B cell (primary cell): ENCODE data around the gene ABCG5. TPM values are rescaled to one million over a fixed set of nuclear protein-coding genes. Genes with fewer than 3 reads are reported as not detected.

Source experiments
- ATAC-seq: fragments of 200-7000 bp; cut with Tn5 transposase; one replicate; pipeline ENCODE4 v1.10.0; 2021; ENCODE audit warnings: low read depth, mild to moderate bottlenecking, moderate number of reproducible peaks, moderate library complexity
- CTCF ChIA-PET: fragments of 350-600 bp; sonication (Branson Sonifier 250); formaldehyde crosslinking; loops from one replicate; lab custom pipeline; 2021; ENCODE audit warnings: antibody characterized with exemption, inconsistent platforms; lab: Charles Lee
- POLR2A ChIA-PET: fragments of 350-600 bp; sonication (Branson Sonifier 250); formaldehyde crosslinking; loops from one replicate; lab custom pipeline; 2021; ENCODE audit warnings: antibody characterized with exemption; lab: Charles Lee
- DNase-seq: peaks from one replicate; pipeline ENCODE4 v3.0.0; 2013
- H2AFZ ChIP-seq: 2 replicates; pipeline ENCODE4 v1.6.1; 2012; ENCODE audit warnings: mild to moderate bottlenecking, low read depth, low read length; ENCODE audit not compliant: insufficient read depth, poor library complexity, severe bottlenecking
- H3K27ac ChIP-seq, 2 donors: 1 replicate in 1 of 2; 2 replicates in 1 of 2; pipeline ENCODE4 v1.5.1; 2012 to 2013; ENCODE audit warnings: low read length in 2 of 2, mild to moderate bottlenecking in 2 of 2, moderate library complexity in 1 of 2
- H3K27me3 ChIP-seq, 4 experiments: fragments of 200-600 bp in 1 of 4; sonication (generic) in 1 of 4; replicated peaks in 1 of 4; 1 replicate in 2 of 4; 2 replicates in 2 of 4; pipeline versions ENCODE4 v1.6.1 to v1.7.0; 2013 to 2016; ENCODE audit warnings: low read length in 3 of 4, mild to moderate bottlenecking in 2 of 4, mixed read lengths in 1 of 4, moderate library complexity in 1 of 4; ENCODE audit not compliant: insufficient read depth in 4 of 4, control insufficient read depth in 3 of 4; ENCODE audit errors: control extremely low read depth in 1 of 4
- H3K36me3 ChIP-seq, 2 experiments: replicated peaks in 1 of 2; 1 replicate in 1 of 2; 2 replicates in 1 of 2; pipeline versions ENCODE4 v1.6.1 to v1.7.1; 2013; ENCODE audit warnings: low read length in 1 of 2; ENCODE audit not compliant: insufficient read depth in 2 of 2, control insufficient read depth in 1 of 2; ENCODE audit errors: control extremely low read depth in 1 of 2, extremely low read depth in 1 of 2
- H3K4me1 ChIP-seq, 2 donors: fragments of 200-600 bp in 1 of 2; sonication (generic) in 1 of 2; 1 replicate in 1 of 2; 2 replicates in 1 of 2; pipeline versions ENCODE4 v1.5.1 to v1.6.1; 2013 to 2017; ENCODE audit warnings: low read length in 2 of 2; ENCODE audit not compliant: control insufficient read depth in 2 of 2, insufficient read depth in 2 of 2
- H3K4me2 ChIP-seq: replicated peaks from 2 replicates; pipeline ENCODE3; 2012; ENCODE audit warnings: mild to moderate bottlenecking, low read depth, low read length; ENCODE audit not compliant: poor library complexity, severe bottlenecking
- H3K4me3 ChIP-seq, 5 experiments: fragments of 200-600 bp in 1 of 5; sonication (generic) in 1 of 5; 1 replicate in 3 of 5; 2 replicates in 2 of 5; pipeline versions ENCODE4 v1.5.1 to v1.7.0; 2011 to 2016; ENCODE audit warnings: low read length in 4 of 5, mild to moderate bottlenecking in 4 of 5, low read depth in 2 of 5, control low read depth in 1 of 5, moderate library complexity in 1 of 5; ENCODE audit not compliant: insufficient read depth in 1 of 5; ENCODE audit errors: control extremely low read depth in 1 of 5, extremely low read depth in 1 of 5
- H3K79me2 ChIP-seq: fragments of 200-600 bp; sonication (generic); one replicate; pipeline ENCODE4 v1.6.0; 2016; ENCODE audit warnings: low read length; ENCODE audit not compliant: control insufficient read depth, insufficient read depth
- H3K9ac ChIP-seq: fragments of 200-600 bp; sonication (generic); 2 replicates; pipeline ENCODE4 v1.6.1; 2017; ENCODE audit warnings: mild to moderate bottlenecking, low read length, moderate library complexity
- H3K9me3 ChIP-seq, 3 donors: one replicate each; pipeline versions ENCODE4 v1.6.1 to v1.7.1; 2013; ENCODE audit warnings: low read length in 2 of 3; ENCODE audit not compliant: control insufficient read depth in 2 of 3, insufficient read depth in 1 of 3; ENCODE audit errors: control extremely low read depth in 1 of 3
- H4K20me1 ChIP-seq: 2 replicates; pipeline ENCODE4 v1.6.0; 2012; ENCODE audit warnings: mild to moderate bottlenecking, low read length; ENCODE audit not compliant: insufficient read depth, control insufficient read depth, poor library complexity, severe bottlenecking
- H3K27ac Mint-ChIP-seq: one replicate; pipeline ENCODE4 v1.8.0; 2021; ENCODE audit warnings: mixed read lengths
- H3K27me3 Mint-ChIP-seq: one replicate; pipeline ENCODE4 v1.8.0; 2021; ENCODE audit warnings: mixed read lengths
- H3K4me1 Mint-ChIP-seq: one replicate; pipeline ENCODE4 v1.8.0; 2021; ENCODE audit warnings: mixed read lengths
- H3K4me3 Mint-ChIP-seq: one replicate; pipeline ENCODE4 v1.8.0; 2021; ENCODE audit warnings: mixed read lengths
- H3K9me3 Mint-ChIP-seq: one replicate; pipeline ENCODE4 v1.8.0; 2022; ENCODE audit warnings: mixed read lengths; ENCODE audit not compliant: insufficient read depth
- EZH2 ChIP-seq: IDR thresholded peaks from 2 replicates; pipeline ENCODE4 v1.6.1; 2012; ENCODE audit warnings: borderline replicate concordance, low read depth, mild to moderate bottlenecking, moderate library complexity, low read length; ENCODE audit not compliant: insufficient read depth, poor library complexity, severe bottlenecking
- WGBS: methylation state at CpG from one replicate; pipeline ENCODE4 v1.1.5; 2013; ENCODE audit warnings: missing lambda C conversion rate; ENCODE audit not compliant: insufficient coverage; 5-methylcytosine and 5-hydroxymethylcytosine counted together
- intact Hi-C: fragments of 100-400 bp; cut with micrococcal nuclease; formaldehyde crosslinking; loops from one replicate; pipeline ENCODE4 v1.10.0; 2022
- polyA plus RNA-seq: library from polyadenylated mRNA; depleted of rRNA; stranded (reverse); fragments of >200 nt; gene quantifications from 2 replicates; pipeline ENCODE4 v1.2.3, GENCODE V29; 2012
- total RNA-seq, 2 donors: library from RNA; stranded (reverse); fragments of 120-200 nt in 1 of 2; gene quantifications; 1 replicate in 1 of 2; 2 replicates in 1 of 2; pipeline versions ENCODE4 v1.2.3 to v1.2.4, GENCODE V29; 2013 to 2022
- TF ChIP-seq, protein P1 (sequence below): fragments of 200-600 bp; IDR thresholded peaks from one replicate; pipeline ENCODE4 v1.8.0; 2022; ENCODE audit warnings: antibody characterized with exemption, mild to moderate bottlenecking

The ABCG5 gene
- total and polyA plus RNA-seq, 2 donors (not counting 1 experiment from before 2014, with no cell fraction given) = not detected

DNA sequence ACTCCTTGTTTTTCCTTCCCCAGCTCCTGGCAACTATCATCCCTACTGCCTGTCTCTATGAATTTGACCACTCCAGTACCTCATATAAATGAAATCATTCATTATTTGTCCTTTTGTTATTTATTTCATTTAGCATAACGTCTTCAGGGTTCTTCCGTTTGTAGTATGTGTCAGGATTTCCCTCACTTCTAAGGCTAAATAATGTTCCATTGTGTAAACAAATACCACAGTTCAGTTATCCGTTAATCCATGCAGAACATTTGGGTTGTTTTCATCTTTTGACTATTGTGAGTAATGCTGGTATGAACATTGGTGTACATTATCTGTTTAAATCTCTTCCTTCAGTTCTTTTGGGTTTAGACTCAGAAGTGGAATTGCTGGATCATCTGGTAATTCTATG is 46.0 kb downstream of the ABCG5 start:
- no peaks in the 10 kb centered on the region for H3K79me2 ChIP-seq
- no peaks in the 10 kb centered on the region for H4K20me1 ChIP-seq
- CTCF ChIA-PET = no interaction called here
- no peaks in the 10 kb centered on the region for H3K27me3 ChIP-seq
- no peak overlapping the region for H2AFZ ChIP-seq
- intact Hi-C loops = no loop called here
- no peaks in the 10 kb centered on the region for H3K9me3 ChIP-seq
- H3K4me3 Mint-ChIP-seq = no peak overlapping the region
- H3K27ac Mint-ChIP-seq = no peak overlapping the region
- H3K4me1 Mint-ChIP-seq = no peaks in the 10 kb centered on the region
- H3K4me3 ChIP-seq = no peak overlapping the region
- no peaks in the 10 kb centered on the region for H3K9me3 Mint-ChIP-seq
- H3K4me2 ChIP-seq = no peak overlapping the region
- TF ChIP-seq, protein P1, sequence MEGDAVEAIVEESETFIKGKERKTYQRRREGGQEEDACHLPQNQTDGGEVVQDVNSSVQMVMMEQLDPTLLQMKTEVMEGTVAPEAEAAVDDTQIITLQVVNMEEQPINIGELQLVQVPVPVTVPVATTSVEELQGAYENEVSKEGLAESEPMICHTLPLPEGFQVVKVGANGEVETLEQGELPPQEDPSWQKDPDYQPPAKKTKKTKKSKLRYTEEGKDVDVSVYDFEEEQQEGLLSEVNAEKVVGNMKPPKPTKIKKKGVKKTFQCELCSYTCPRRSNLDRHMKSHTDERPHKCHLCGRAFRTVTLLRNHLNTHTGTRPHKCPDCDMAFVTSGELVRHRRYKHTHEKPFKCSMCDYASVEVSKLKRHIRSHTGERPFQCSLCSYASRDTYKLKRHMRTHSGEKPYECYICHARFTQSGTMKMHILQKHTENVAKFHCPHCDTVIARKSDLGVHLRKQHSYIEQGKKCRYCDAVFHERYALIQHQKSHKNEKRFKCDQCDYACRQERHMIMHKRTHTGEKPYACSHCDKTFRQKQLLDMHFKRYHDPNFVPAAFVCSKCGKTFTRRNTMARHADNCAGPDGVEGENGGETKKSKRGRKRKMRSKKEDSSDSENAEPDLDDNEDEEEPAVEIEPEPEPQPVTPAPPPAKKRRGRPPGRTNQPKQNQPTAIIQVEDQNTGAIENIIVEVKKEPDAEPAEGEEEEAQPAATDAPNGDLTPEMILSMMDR = no peak
- TF ChIP-seq EZH2 = no peak
- POLR2A ChIA-PET = no interaction called here
- ATAC-seq (no peak), DNase-seq (no peak)
- no peaks in the 10 kb centered on the region for H3K36me3 ChIP-seq
- H3K27me3 Mint-ChIP-seq = no peaks in the 10 kb centered on the region
- no CpG with 5 or more reads among the region's 3 CpGs for WGBS
- no peak overlapping the region for H3K9ac ChIP-seq
- no peaks in the 10 kb centered on the region for H3K4me1 ChIP-seq
- no peak overlapping the region for H3K27ac ChIP-seq

DNA sequence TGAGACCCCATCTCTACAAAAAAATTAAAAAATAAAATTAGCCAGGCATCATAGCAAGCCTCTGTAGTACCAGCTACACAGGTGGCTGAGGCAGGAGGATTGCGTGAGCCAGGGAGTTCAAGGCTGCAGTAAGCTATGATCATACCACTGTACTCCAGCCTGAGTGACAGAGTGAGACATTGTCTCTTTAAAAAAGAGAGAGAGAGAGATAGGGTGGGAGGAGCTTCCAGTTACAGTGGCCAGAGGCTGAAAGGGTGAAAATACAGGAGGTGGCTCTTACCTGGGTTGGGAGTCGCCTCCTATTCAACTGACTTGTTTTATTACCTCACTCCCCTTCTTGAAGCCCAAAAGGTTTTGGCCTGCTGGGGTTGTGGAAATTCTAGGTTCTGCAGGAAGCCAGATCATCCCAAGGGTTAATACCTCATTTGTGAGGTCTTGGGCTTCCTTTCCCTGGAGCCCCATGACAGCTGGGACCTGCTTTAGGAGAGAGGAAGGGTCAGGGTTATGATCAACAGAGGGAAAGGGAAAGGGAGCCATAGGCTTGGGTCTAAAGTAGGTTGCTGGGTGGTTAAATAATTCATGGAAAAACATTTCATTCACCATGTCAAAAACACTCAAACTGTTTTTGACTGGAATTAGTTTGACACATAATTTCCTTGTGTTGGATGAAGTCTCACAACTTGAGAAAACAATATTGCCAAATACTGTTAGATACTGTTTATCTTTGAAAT is 47.4 kb downstream of the ABCG5 start:
- no peak overlapping the region for H3K9ac ChIP-seq
- ChIA-PET CTCF (no interaction called here), POLR2A (no interaction called here)
- no CpG with 5 or more reads among the region's 2 CpGs for WGBS
- H3K4me2 ChIP-seq = no peak overlapping the region
- no peaks in the 10 kb centered on the region for H3K27me3 ChIP-seq
- no peaks in the 10 kb centered on the region for H3K79me2 ChIP-seq
- Mint-ChIP-seq H3K4me3 (no peak overlapping the region), H3K9me3 (no peaks in the 10 kb centered on the region), H3K4me1 (no peaks in the 10 kb centered on the region), H3K27ac (no peak overlapping the region), H3K27me3 (no peaks in the 10 kb centered on the region)
- H3K4me1 ChIP-seq = no peaks in the 10 kb centered on the region
- no peaks in the 10 kb centered on the region for H3K9me3 ChIP-seq
- H3K36me3 ChIP-seq = no peaks in the 10 kb centered on the region
- ATAC-seq (no peak), DNase-seq (no peak)
- H3K27ac ChIP-seq = no peak overlapping the region
- no peaks in the 10 kb centered on the region for H4K20me1 ChIP-seq
- intact Hi-C loops = no loop called here
- no peak for TF ChIP-seq EZH2
- TF ChIP-seq, protein P1 = no peak
- H2AFZ ChIP-seq = no peak overlapping the region
- H3K4me3 ChIP-seq = no peak overlapping the region
